LNCaP clone FGC (cell line): Measurements from ENCODE around the gene TMEM147.
A peak's percentile ranks its signal among the peaks of the same experiment; 100 is the strongest.

Source experiments
- DNase-seq: peaks from one replicate; pipeline ENCODE4 v3.0.0-alpha.2; 2011; ENCODE audit warnings: low read depth
- H3K4me3 ChIP-seq: 2 replicates; pipeline ENCODE4 v1.5.1; 2011; ENCODE audit warnings: mild to moderate bottlenecking, low read depth, low read length, control low read depth
- CTCF ChIP-seq: IDR thresholded peaks from 2 replicates; pipeline ENCODE4 v1.5.1; 2012; ENCODE audit warnings: mild to moderate bottlenecking; ENCODE audit not compliant: control insufficient read depth, insufficient read depth; ENCODE audit errors: extremely low read depth

Gene TMEM147

DNA sequence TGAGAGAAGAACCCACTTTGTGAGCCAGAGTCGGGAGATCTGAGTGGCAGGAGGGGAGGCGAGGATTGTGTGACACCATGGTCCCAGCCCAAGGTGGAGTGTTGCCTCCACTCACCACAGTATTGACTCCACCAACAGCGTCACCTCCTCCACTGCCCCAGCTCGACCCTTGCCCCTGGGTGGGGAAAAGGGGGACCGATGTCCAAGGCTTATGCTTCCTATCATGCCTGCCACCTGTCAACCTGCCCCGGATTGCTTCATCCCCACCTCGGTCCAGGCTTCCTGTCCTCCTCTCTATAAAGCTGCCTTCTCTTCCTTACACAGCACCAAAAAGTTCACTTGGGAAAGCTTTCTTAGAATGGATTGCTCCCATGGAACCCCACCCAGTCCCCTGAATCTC is 39.4 kb upstream of the TMEM147 start:
- DNase-seq, result no peak
- TF ChIP-seq CTCF, result no peak
- H3K4me3 ChIP-seq, result no peak overlapping the region

DNA sequence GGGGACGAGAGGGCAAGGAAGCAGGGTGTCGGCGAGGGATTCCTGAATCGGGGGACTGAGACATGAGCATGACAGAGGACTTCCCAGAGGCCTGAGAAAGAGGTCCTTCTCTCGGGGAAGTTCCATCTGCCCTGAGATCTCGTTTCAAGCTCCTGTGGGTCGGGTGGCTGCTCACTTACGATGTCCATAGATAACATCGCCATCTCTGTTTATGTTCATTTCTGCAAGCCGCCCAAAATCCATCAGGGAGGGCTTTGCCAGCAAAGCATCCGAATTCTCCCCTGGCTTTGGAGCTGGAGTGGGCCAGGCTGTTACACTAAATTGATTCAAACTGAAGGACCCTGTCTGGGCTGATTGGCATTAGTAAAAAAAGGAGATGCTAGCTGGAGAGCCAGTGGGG is 37.9 kb upstream of the TMEM147 start:
- no peak for TF ChIP-seq CTCF
- no peak for DNase-seq
- H3K4me3 ChIP-seq, result no peak overlapping the region

DNA sequence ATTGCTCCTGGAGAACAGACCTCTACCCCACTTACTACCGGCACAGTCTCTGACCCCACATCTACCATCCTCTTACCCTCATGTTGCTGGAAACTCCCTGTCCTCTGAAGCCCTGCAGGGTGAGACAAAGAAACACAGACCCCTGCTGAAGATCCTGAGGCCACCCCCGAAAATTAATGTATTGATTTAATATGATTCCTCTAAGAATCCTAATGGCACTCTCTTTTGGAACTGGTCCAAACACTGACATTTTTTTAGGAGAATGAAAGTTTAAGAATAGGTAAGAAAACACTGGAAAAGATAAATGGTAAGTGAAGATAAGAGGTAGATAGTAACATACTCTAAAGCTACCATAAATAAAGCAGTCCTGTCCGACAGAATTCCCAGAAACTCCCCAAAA is 37.3 kb upstream of the TMEM147 start:
- DNase-seq, result no peak
- TF ChIP-seq CTCF, result no peak
- no peak overlapping the region for H3K4me3 ChIP-seq

- TF ChIP-seq CTCF, result no peak
- H3K4me3 ChIP-seq, result no peak overlapping the region
- no peak for DNase-seq
Measured at GRCh38 chr19:35509018-35509652, 36.3 kb upstream of the TMEM147 start.

DNA sequence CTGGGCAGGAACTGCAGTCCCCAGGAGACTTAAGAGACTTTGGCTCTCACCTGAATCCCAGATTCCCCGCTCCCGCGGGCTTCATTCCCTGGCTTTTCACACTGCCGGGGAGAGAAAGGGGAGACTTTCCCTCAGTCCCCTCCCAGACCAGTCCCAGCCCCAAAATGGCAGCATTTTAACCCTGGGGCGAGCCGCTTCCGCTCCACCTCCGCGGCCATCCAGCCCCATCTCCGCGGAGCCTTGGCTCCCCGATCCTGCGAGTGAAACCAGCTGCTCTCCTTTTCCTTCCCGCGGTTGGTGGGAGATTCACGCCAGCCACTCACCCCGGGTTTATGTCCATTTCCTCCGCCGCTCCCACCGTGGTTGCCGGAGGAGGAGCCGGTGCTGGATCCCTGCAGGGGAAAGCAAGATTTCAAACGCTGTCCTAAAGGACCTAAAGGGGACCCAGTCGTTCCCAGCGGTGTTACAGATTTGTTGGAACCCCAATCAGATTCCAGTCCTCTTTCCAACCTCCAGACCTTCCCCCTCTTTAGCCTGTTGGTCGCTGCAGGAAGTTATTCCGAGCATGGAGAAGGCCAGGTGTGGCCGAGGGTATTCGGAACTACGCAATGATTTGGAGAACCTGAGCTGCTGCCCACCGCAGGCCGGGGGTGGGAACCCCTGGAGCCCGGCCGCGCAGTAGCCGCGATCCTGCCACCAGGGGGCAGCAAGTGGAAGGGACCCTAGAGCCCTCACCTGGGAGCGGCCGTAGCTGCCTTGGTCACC is 35.4 kb upstream of the TMEM147 start:
- peak; percentile 80 for TF ChIP-seq CTCF
- no peak for DNase-seq
- no peak overlapping the region for H3K4me3 ChIP-seq

DNA sequence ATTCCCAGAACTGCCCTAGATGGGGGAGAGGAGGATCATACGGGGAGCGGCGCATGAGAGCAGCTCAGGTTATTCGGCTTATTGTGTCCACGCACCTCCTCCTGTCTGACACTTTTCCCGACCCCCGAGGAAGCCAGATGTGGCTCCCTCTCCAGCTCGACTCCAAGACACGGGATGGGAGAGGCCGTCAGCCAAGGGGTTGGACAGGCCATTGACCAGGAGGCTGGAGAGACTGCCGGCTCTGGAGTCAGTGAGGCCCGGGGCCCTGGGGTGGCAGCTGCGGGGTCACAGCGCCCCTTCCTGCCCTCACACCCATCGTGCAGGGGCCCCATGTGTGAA is 34.8 kb upstream of the TMEM147 start:
- no peak overlapping the region for H3K4me3 ChIP-seq
- TF ChIP-seq CTCF, result no peak

GRCh38 chr19:35511337-35511736 is 34.1 kb upstream of the TMEM147 start:
- no peak for DNase-seq
- TF ChIP-seq CTCF, result no peak
- no peak overlapping the region for H3K4me3 ChIP-seq

More for the DNA sequence above, 34.8 kb upstream of the TMEM147 start:
- no peak for DNase-seq
